GM21515 (cell line): ENCODE measurements around the gene KDM4B.

Experiments
- ATAC-seq: cut with Tn5 transposase; IDR thresholded peaks from one replicate; pipeline ENCODE4 v1.9.1; 2021; ENCODE audit not compliant: unreplicated experiment

Gene KDM4B

DNA sequence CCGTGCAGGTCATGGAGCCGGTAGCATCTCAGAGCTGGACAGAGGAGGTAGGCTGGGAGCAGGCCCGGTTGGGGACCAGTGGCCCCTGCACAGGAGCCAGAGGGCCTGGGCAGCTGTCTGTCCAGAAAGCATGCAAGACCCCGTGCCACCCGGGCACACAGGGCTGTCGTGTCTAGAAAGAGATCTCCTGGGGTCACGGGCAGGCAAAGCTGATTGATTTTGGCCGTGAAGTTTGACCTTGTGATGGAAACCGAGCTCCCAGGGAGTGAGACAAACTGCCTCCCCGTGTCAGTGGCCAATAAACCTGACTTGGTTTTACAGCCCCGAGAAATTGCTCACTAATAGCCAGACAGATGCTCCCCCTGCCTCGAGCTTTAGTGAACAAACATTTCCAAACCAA, 98.8 kb downstream of the KDM4B start:
- no peak for ATAC-seq

DNA sequence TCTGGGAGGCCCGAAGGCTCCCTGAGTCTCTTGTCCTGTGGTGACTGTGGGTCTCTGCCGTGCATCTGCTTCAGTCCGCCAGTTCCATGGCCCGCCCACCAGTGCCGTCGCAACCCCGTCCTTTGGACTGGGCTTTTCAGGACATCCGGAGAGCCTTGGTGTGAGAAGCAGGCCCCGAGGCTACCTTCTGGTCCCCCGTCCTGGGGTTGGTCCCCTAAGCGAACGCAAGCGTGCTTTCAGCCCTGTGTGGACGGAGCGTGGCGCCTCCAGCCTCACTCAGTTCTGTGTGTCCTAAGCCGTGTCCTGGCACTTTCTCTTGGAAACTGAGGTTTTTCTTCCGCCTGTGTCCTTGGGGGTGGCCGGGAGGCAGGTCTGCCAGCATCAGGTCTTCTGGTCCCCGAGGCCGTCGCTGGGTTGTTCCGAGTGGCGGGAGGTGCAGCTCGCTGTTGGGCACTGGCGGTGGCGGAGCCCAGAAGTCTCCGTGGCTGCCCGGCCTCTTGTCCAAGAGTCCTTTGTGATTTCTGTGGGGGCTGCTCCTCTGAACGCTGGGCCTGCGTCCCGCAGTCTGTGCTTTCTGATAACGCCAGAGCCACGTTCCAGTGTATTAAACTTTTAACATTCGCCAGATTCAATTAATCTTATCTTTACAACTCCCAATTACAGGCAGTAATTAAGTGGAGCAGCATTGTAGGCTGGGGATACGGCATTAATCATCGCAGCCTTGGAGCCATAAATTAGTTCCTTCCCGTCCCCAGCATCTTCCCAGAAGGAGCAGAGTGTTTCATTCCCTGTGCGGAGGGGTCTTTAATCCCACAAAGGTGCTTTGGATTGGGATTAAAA, 99.5 kb downstream of the KDM4B start:
- ATAC-seq, result no peak

DNA sequence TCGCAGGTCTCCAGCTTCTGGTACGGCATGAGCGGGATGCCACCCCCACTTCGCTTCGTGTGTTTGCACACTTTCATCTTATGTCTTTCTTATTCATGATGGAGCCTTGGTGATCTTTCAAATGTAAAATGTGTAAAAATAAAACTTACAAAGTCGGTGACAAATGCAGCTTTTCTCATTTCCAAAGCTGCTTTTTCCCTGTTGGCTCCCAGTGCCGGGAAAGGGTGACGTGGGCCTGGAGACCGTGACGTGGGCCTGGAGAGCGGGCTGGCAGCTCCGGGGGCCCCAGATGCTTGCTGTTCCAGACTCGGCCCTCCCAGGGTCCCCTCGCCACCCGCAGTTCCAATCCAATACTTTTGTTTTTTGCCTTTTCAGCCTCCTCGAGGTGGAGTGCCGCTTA, 101.4 kb downstream of the KDM4B start:
- ATAC-seq, result no peak

DNA sequence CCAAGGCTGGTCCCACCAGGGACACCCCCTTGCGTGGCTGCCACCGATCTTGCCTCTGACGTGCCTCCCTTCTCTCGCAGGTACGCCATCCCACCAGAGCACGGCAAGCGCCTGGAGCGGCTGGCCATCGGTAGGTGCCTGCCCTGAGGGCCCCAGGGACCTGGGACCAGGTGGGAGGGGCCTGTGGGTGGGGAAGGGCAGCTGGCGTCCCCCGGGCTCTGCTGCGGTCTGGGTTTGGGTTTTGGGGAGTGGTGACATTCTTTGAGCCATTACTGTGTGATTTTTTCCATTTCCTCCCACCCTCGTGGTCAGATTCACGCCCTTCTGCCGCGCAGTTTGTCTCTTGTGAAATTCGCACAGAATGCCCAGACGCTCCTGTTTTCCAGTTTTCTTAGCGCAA, 102.0 kb downstream of the KDM4B start:
- ATAC-seq, result no peak

DNA sequence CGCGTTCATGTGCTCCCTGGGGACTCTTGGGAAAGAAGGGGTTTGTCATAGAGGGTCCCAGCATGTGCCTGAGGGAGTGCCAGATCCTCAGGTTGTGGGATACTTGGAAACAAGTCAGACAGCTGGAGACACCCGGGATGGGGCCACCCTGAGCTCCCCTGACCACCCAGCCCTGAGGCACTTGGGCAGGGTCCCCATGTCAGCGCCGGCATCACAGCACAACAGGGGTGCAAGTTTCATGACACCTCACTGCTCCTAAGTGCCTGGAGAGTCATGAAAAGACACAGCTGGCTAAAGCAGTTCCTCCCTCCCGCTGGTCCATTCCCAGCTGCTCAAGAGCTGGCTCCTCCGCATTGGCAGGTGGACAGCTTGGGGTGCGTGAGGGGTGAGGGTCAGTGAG, 102.7 kb downstream of the KDM4B start:
- ATAC-seq, result no peak

DNA sequence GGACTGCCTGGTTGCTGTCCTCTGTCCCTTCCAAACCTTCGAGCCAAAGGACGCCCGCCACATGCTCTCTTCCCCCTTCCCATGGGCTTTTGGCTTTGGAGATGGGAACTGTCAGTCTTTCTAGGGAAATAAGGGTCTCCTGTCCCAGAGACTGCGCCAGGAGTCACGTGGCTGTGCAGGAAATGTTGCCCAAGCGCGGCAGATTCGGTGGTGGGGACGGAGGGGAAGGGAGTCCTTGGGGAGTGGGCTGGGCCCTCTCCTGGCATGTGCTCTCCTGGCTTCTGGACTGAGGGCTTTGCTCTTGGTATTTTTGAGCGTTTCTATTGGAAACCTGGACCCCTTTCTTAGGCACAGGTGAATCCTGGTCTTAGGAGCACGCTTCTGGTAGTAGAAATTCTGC, 103.2 kb downstream of the KDM4B start:
- ATAC-seq, result no peak

DNA sequence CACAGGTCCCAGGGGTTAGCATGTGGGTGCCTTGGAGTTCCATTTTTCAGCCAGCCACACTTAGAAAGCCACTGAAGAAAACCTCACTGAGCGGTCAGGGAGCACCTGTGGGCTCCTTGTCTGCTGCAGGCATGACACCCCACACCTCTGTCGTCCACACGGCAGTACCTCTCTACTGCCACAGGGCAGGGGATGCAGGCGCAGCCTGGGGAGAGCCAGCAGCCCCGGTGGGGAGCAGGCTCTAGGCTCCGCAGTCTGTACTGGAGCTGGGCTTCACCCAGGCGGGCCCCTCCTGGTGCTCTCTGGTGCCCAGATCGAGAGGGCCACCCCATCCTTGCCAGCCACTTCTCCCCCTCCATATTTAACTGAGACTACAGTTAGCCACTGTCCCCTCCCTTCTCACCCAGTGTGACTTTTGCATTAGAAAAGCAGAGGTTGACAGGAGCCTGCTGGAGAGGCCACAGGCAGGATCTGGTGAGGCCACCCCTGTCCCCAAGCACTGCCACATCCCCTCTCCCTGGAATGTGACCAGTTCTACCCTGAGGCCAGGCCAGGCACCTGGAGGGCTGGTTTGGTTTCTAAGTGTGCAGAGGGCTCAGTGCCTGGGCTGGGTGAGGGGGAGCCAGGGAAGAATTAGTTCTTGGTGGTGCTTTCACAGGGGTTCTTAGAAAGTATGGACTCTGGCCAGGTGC, 104.4 kb downstream of the KDM4B start:
- ATAC-seq, result no peak

DNA sequence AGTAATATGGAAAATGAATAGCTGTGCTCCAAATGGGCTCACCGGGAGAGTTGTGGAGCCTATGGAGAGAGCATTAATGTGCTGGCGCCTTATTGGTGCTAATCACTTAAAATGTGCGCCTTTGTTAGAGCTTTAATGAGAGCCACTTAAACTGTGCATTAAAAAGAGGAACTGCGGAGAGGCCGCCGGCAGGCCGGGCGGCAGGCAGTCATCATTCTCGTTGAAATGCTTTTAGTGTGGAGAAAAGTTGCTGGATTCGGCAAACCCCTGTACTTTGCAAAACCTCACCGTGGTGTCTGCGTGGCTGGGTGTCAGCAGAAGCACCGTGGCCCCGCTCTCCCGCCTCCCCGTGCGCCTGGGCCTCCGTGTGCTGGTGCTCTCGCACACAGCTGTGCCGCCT, 105.5 kb downstream of the KDM4B start:
- no peak for ATAC-seq

DNA sequence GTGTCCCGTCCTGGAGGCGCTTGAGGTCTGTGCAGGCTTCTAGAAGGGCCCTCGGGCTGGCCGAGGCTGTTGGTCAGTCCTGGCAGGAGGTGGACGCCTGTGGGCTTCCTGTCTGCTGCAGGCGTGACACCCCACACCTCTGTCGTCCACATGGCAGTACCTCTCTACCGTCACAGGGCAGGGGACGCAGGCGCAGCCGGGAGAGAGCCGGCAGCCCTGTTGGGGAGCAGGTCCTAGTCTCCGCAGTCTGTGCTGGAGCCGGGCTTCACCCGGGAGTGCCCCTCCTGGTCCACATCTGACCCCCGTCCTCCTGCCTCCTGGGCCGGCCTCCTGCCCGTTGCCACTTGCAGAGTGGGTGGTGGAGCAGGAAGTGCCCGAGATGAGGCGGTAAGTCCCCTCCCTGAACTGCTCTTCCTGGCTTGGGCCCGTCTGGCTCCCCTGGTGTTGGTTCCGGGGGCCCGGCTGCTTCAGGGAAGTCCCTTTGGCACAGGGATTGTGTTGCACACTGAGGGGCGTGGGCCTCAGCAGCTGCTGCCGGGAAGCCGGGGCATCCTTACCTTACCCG, 106.0 kb downstream of the KDM4B start:
- no peak for ATAC-seq

DNA sequence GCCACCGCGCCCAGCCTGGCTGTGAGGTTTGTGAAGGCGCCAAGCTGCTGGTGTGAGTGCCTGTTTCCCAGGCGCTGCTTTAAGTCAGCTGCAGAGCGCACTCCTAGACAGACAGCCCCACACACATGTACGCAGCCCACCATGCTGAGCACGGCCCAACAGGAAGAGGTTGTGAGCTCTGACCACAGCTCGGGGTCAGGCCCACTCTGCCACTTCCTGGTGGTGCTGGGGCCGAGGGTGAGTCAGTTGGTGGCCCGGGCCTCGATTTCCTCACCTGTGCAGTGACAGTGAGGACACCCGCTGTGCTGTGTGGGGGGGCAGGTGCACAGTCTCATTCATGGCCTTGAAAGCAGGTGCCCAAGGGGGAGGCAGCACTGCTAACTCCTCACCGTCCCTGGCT, 106.7 kb downstream of the KDM4B start:
- ATAC-seq, result no peak

DNA sequence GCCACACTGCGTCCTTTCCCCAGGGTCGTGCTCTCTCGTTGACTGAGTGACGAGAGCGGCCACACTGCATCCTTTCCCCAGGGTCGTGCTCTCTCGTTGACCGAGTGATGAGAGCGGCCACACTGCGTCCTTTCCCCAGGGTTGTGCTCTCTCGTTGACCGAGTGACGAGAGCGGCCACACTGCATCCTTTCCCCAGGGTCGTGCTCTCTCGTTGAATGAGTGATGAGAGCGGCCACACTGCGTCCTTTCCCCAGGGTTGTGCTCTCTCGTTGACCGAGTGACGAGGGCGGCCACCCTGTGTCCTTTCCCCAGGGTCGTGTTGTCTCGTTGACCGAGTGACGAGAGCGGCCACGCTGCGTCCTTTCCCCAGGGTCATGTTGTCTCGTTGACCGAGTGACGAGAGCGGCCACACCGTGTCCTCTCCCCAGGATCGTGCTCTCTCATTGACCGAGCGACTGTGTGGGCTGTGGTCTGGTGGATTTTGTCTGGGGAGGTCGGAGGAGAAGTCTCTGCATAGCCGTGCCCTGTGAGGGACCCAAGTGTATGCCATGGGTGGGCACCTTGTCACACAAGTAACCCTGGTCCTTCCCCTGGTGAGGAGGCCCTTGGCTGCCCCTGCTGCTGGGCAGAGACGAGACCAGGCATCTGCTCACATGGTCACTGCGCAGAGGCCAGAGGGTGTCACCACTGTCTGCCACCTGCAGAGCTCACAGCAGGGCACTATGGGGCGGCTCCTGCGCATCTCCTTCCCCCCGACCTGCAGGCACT, 107.7 kb downstream of the KDM4B start:
- ATAC-seq, result no peak

DNA sequence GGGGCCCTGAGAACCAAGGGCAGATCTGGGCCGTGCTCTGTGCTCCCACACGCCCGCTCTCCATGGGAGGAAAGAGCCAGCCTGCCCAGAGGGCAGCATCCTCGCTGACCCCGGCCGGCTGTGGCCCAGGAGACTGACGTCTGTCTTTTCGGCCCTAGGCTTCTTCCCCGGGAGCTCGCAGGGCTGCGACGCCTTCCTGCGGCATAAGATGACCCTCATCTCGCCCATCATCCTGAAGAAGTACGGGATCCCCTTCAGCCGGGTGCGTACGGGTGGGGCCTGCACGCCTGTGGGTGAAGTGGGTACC, 108.2 kb downstream of the KDM4B start:
- no peak for ATAC-seq

DNA sequence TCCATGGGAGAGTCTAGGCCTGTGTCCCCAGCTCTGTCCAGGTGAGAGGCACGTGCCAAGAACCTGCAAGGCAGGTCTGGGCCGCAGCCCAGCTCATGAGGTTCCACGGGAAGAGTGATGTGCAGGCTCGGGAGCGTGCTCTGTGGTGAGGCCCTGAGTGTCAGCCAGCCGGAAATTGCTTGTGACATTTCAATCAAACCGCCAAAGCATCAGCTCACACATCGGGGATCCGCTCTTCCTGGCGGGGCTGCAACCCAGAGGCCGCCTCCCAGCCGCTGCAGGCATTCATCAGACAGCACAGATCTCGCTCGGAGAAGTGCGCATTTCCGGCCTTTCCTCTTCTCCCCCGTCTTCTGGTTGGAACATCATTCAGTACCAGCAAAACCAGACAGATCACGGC, 109.3 kb downstream of the KDM4B start:
- no peak for ATAC-seq

DNA sequence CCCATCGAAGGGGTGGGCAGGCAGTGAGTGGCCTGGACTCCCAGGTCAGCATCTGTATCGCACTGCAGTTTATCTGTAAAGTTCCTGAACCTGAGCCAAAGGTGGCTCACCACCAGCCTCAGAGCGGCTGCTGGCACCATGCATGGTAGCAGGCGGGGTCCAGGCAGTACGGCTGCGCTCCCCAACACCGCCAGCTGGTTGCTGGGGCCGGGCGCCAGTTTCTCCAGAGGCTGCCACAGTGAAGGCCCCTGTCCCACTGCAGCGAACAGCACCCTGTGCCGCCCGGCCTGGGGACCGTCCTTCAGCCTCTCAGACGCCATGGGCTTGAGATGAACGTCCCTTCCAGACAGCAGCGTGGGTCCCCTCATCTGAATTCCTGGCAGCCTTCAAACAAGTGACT, 109.8 kb downstream of the KDM4B start:
- ATAC-seq, result no peak

DNA sequence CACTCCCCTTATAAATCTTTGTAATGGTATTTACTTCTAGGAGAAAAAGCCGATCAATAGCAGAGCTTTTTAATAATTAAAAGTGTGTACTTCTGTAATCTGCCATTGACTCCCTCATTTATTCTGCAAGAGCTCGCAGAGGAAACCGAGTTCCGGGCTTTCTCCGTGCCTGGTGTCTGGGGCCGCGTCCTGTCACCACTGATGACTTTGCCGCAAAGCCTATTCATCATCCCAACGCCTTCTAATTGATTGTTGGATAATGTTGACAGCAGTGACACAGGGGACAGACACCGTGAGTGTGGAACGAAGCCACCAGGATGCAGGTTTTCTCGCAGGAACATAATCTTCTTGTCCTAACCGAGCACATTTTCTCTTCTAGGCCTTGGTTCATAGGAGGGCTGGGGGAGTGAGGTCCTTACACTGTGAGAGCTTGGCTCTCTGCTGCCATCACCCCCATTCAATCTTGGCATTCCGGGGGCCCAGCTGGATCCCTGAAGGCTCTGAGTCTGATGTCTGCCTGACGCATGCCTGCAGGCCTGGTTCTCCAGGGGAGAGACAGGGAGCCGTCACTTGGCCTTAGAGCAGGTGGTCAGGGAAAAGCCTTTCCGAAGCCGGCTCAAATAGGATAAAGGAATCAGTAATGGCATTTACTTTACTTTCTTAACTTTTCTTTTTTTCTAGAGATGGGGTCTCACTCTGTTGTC, 110.3 kb downstream of the KDM4B start:
- ATAC-seq, result no peak

DNA sequence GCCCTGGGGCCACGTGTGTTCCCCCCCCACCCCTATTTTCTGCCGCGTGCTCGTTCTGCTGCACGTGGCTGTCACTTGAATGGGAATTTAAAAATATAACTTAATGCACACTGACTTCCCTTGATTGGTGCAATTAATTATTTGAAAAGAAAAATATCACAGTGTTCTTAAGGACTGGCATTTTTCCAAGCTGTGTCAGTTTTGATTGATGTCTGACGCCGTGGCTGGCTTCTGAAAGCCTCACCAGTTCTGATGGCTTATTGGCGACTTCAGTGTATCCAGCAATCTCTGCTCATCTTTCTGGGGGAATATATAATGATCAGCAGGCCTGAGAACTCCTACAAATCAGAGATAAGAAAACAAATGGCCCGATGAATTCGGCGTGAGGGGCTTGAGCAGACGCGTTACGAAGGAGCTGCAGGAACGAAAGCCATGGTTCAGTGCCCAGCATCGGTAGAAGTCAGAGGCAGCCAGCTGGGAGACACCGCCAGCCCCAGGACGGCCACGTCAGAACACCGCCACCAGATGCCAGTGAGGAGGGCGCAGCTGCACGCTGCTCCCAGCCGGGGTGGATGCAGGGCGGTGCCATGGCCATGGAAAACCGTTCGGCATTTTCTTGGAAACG, 111.2 kb downstream of the KDM4B start:
- ATAC-seq, result no peak

DNA sequence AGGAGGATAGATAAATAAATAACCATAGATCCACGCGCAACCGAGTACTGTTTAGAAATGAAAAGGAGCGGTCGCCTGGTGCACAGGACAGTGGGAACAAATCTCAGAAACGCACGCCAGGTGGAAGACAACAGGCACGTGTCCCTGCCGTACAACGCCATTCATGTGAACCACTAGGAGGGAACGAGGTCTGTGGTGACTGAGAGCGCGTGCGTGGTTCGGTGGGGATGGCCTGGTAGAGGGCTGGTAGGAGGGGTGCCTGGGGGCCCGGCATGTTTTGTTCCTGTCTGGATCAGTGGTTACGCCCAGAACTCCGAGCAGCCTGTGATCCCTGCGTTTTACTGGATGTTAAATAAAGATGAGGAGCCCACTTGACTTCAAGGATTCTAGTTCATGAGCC, 111.9 kb downstream of the KDM4B start:
- ATAC-seq, result no peak

DNA sequence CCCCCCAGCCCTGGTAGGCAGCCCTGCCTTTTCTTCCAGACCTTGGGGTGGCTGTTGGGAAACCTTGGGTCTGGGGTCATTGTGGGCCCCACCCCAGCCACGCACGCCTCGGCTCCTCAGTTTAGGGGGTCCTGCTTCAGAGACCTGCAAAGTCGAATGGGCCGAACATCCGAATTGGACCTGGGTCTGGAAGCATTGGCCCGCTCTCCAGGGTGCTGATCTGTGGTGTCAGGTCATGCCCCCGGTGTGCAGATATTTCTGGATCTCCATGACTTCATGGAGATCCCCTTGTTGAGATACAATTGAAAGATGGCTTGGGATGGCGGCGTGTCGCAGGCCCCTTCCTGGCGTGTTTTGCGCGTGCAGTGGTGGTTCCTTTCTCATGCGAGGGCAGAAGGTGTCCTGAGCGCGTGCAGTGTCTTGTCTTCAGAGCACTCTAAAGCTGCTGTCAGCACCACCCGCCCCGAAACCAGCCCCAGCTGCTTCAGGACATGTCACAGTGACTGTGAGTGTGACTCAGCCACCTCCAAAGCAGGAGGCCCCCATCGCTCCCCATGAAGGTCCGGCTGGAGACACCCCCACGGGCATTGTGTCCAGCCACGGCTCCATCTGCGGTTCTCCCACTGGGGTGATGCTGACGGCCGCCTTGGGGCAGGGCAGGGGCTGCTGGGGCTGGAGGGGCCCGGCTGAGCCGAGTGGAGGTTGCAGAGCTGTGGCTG, 112.7 kb downstream of the KDM4B start:
- no peak for ATAC-seq

DNA sequence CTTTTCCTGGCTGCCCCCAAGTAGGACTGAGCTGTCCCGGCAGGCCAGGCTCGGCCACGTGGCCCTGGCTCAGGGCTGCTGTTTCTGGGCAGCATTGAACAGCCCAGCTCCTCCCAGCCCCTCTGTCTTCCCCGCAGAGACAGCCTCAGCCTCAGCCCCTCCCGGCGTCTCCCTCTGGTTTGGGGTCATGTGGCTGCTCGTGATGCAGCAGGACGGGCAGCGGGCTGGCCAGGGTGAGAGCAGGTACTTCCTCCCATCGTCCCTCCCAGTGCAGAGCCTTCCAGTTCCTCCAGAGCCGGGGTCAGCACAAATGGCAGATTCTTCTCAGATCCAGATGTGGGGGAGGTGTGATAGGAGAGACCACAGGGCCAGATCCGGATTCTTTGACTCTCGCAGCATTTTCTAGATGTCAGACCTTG, 114.6 kb downstream of the KDM4B start:
- no peak for ATAC-seq

DNA sequence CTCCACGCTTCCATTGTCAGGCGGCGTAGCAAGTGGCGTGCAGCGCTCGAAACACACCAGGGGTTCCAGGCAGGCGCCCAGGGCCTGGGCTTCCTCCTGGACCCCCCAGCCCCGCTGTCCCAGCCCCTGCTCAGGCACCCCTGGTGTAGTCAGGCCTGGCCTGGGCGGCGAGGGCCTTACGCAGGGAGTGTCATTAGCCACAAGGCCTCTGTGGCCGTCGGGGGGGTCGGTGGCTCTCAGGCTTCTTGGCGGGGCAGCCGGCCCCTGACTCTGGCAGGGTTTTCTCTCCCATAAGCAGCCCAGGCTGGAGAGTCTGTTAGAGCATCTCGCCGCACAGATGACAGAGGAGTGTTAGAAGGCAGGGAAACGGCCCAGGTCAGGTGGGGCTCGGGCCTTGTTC, 116.7 kb downstream of the KDM4B start:
- no peak for ATAC-seq
